ENCODE results near the gene ALOXE3.
A peak's percentile ranks its signal among the peaks of the same experiment; 100 is the strongest.

ALOXE3 gene

GRCh38 chr17:8153957-8154607, 35.8 kb upstream of the ALOXE3 start:
- Histone ChIP-seq H3K9me3 (ENCODE audit: control insufficient read depth in 1 of 2, low read length in 2 of 2) (no peaks in the 10 kb centered on the region), H3K27me3 (ENCODE audit: control insufficient read depth in 1 of 2, insufficient read depth in 2 of 2, low read length in 2 of 2) (no peaks in the 10 kb centered on the region), H3K4me1 (ENCODE audit: control insufficient read depth in 1 of 2, insufficient read depth in 2 of 2, low read length in 2 of 2) (peaks cover 44 to 56% of the 10 kb centered on the region in 2 donors), H3K36me3 (ENCODE audit: control insufficient read depth in 1 of 2, insufficient read depth in 2 of 2, low read length in 2 of 2) (peaks cover 14 to 15% of the 10 kb centered on the region in 2 donors), H3K27ac (ENCODE audit: low read depth, low read length) (peak overlapping the region; percentile 98), H3K4me3 (ENCODE audit: low read depth in 1 of 2, low read length in 2 of 2) (peak overlapping the region; percentile 81 to 96), H3K9ac (ENCODE audit: low read depth in 1 of 2, low read length in 2 of 2) (peak overlapping the region; percentile 100)

GRCh38 chr17:8153525-8153956, 35.2 kb upstream of the ALOXE3 start:
- Histone ChIP-seq H3K9me3 (ENCODE audit: control insufficient read depth in 1 of 2, low read length in 2 of 2) (no peaks in the 10 kb centered on the region), H3K9ac (ENCODE audit: low read depth in 1 of 2, low read length in 2 of 2) (peak overlapping the region; percentile 99 to 100), H3K4me3 (ENCODE audit: low read depth in 1 of 2, low read length in 2 of 2) (peak overlapping the region; percentile 68 to 82), H3K27me3 (ENCODE audit: control insufficient read depth in 1 of 2, insufficient read depth in 2 of 2, low read length in 2 of 2) (no peaks in the 10 kb centered on the region), H3K4me1 (ENCODE audit: control insufficient read depth in 1 of 2, insufficient read depth in 2 of 2, low read length in 2 of 2) (peaks cover 43 to 55% of the 10 kb centered on the region in 2 donors), H3K27ac (ENCODE audit: low read depth, low read length) (peak overlapping the region; percentile 98), H3K36me3 (ENCODE audit: control insufficient read depth in 1 of 2, insufficient read depth in 2 of 2, low read length in 2 of 2) (peaks cover 17 to 18% of the 10 kb centered on the region in 2 donors)

GRCh38 chr17:8153031-8153451, 34.7 kb upstream of the ALOXE3 start:
- Histone ChIP-seq H3K4me1 (ENCODE audit: control insufficient read depth in 1 of 2, insufficient read depth in 2 of 2, low read length in 2 of 2) (peaks cover 41 to 52% of the 10 kb centered on the region in 2 donors), H3K36me3 (ENCODE audit: control insufficient read depth in 1 of 2, insufficient read depth in 2 of 2, low read length in 2 of 2) (peaks cover 22 to 23% of the 10 kb centered on the region in 2 donors), H3K4me3 (ENCODE audit: low read depth in 1 of 2, low read length in 2 of 2) (peak overlapping the region; percentile 53 to 82), H3K27ac (ENCODE audit: low read depth, low read length) (peak overlapping the region; percentile 98), H3K9ac (ENCODE audit: low read depth in 1 of 2, low read length in 2 of 2) (peak overlapping the region; percentile 99 to 100), H3K27me3 (ENCODE audit: control insufficient read depth in 1 of 2, insufficient read depth in 2 of 2, low read length in 2 of 2) (no peaks in the 10 kb centered on the region), H3K9me3 (ENCODE audit: control insufficient read depth in 1 of 2, low read length in 2 of 2) (no peaks in the 10 kb centered on the region)

GRCh38 chr17:8152112-8152775, 33.9 kb upstream of the ALOXE3 start, which contains the start of gene PER1:
PER1 (minus strand) TSS chr17:8152404; CDS start chr17:8150706, 1,698 bp downstream.
- peaks cover 29 to 31% of the 10 kb centered on the region in 2 donors for H3K36me3 ChIP-seq (ENCODE audit: control insufficient read depth in 1 of 2, insufficient read depth in 2 of 2, low read length in 2 of 2)
- H3K4me1 ChIP-seq (ENCODE audit: control insufficient read depth in 1 of 2, insufficient read depth in 2 of 2, low read length in 2 of 2): peaks cover 41 to 52% of the 10 kb centered on the region in 2 donors
- H3K27ac ChIP-seq (ENCODE audit: low read depth, low read length): peak within 1 kb of the TSS; percentile 98
- H3K9ac ChIP-seq (ENCODE audit: low read depth in 1 of 2, low read length in 2 of 2): peak within 1 kb of the TSS; percentile 99 to 100
- H3K27me3 ChIP-seq (ENCODE audit: control insufficient read depth in 1 of 2, insufficient read depth in 2 of 2, low read length in 2 of 2): no peaks in the 10 kb centered on the region
- H3K9me3 ChIP-seq (ENCODE audit: control insufficient read depth in 1 of 2, low read length in 2 of 2): no peaks in the 10 kb centered on the region
- peak within 1 kb of the TSS; percentile 82 to 87 for H3K4me3 ChIP-seq (ENCODE audit: low read depth in 1 of 2, low read length in 2 of 2)

GRCh38 chr17:8151641-8152111, 33.4 kb upstream of the ALOXE3 start:
- peaks cover 33 to 37% of the 10 kb centered on the region in 2 donors for H3K36me3 ChIP-seq (ENCODE audit: control insufficient read depth in 1 of 2, insufficient read depth in 2 of 2, low read length in 2 of 2)
- peak overlapping the region; percentile 99 to 100 for H3K9ac ChIP-seq (ENCODE audit: low read depth in 1 of 2, low read length in 2 of 2)
- no peaks in the 10 kb centered on the region for H3K9me3 ChIP-seq (ENCODE audit: control insufficient read depth in 1 of 2, low read length in 2 of 2)
- peaks cover 41 to 46% of the 10 kb centered on the region in 2 donors for H3K4me1 ChIP-seq (ENCODE audit: control insufficient read depth in 1 of 2, insufficient read depth in 2 of 2, low read length in 2 of 2)
- H3K4me3 ChIP-seq (ENCODE audit: low read depth in 1 of 2, low read length in 2 of 2): peak overlapping the region; percentile 82 to 87
- H3K27ac ChIP-seq (ENCODE audit: low read depth, low read length): peak overlapping the region; percentile 98
- H3K27me3 ChIP-seq (ENCODE audit: control insufficient read depth in 1 of 2, insufficient read depth in 2 of 2, low read length in 2 of 2): no peaks in the 10 kb centered on the region

GRCh38 chr17:8151120-8151640, 32.9 kb upstream of the ALOXE3 start:
- Histone ChIP-seq H3K4me1 (ENCODE audit: control insufficient read depth in 1 of 2, insufficient read depth in 2 of 2, low read length in 2 of 2) (peaks cover 41 to 46% of the 10 kb centered on the region in 2 donors), H3K4me3 (ENCODE audit: low read depth in 1 of 2, low read length in 2 of 2) (peak overlapping the region; percentile 82 to 87), H3K9ac (ENCODE audit: low read depth in 1 of 2, low read length in 2 of 2) (peak overlapping the region; percentile 99 to 100), H3K27ac (ENCODE audit: low read depth, low read length) (peak overlapping the region; percentile 98), H3K9me3 (ENCODE audit: control insufficient read depth in 1 of 2, low read length in 2 of 2) (no peaks in the 10 kb centered on the region), H3K36me3 (ENCODE audit: control insufficient read depth in 1 of 2, insufficient read depth in 2 of 2, low read length in 2 of 2) (peaks cover 38 to 42% of the 10 kb centered on the region in 2 donors), H3K27me3 (ENCODE audit: control insufficient read depth in 1 of 2, insufficient read depth in 2 of 2, low read length in 2 of 2) (no peaks in the 10 kb centered on the region)

- Histone ChIP-seq H3K9ac (ENCODE audit: low read depth in 1 of 2, low read length in 2 of 2) (peak overlapping the region; percentile 59 to 100), H3K36me3 (ENCODE audit: control insufficient read depth in 1 of 2, insufficient read depth in 2 of 2, low read length in 2 of 2) (peaks cover 45 to 49% of the 10 kb centered on the region in 2 donors)
Observed at GRCh38 chr17:8150194-8151119, 32.1 kb upstream of the ALOXE3 start.

GRCh38 chr17:8149419-8150193, 31.3 kb upstream of the ALOXE3 start:
- Histone ChIP-seq H3K27me3 (ENCODE audit: control insufficient read depth in 1 of 2, insufficient read depth in 2 of 2, low read length in 2 of 2) (no peaks in the 10 kb centered on the region), H3K4me3 (ENCODE audit: low read depth in 1 of 2, low read length in 2 of 2) (no peak overlapping the region), H3K36me3 (ENCODE audit: control insufficient read depth in 1 of 2, insufficient read depth in 2 of 2, low read length in 2 of 2) (peaks cover 46 to 53% of the 10 kb centered on the region in 2 donors), H3K9me3 (ENCODE audit: control insufficient read depth in 1 of 2, low read length in 2 of 2) (no peaks in the 10 kb centered on the region), H3K9ac (ENCODE audit: low read depth in 1 of 2, low read length in 2 of 2) (no peak overlapping the region), H3K27ac (ENCODE audit: low read depth, low read length) (no peak overlapping the region), H3K4me1 (ENCODE audit: control insufficient read depth in 1 of 2, insufficient read depth in 2 of 2, low read length in 2 of 2) (peaks cover 31 to 33% of the 10 kb centered on the region in 2 donors)

More at GRCh38 chr17:8150194-8151119, 32.1 kb upstream of the ALOXE3 start:
- Histone ChIP-seq H3K9me3 (ENCODE audit: control insufficient read depth in 1 of 2, low read length in 2 of 2) (no peaks in the 10 kb centered on the region), H3K27ac (ENCODE audit: low read depth, low read length) (peak overlapping the region; percentile 98), H3K4me1 (ENCODE audit: control insufficient read depth in 1 of 2, insufficient read depth in 2 of 2, low read length in 2 of 2) (peaks cover 39 to 42% of the 10 kb centered on the region in 2 donors), H3K4me3 (ENCODE audit: low read depth in 1 of 2, low read length in 2 of 2) (peak overlapping the region; percentile 82 to 87), H3K27me3 (ENCODE audit: control insufficient read depth in 1 of 2, insufficient read depth in 2 of 2, low read length in 2 of 2) (no peaks in the 10 kb centered on the region)

- Histone ChIP-seq H3K9ac (ENCODE audit: low read depth in 1 of 2, low read length in 2 of 2) (no peak overlapping the region), H3K4me3 (ENCODE audit: low read depth in 1 of 2, low read length in 2 of 2) (no peak overlapping the region), H3K9me3 (ENCODE audit: control insufficient read depth in 1 of 2, low read length in 2 of 2) (no peaks in the 10 kb centered on the region), H3K4me1 (ENCODE audit: control insufficient read depth in 1 of 2, insufficient read depth in 2 of 2, low read length in 2 of 2) (peaks cover 23 to 26% of the 10 kb centered on the region in 2 donors), H3K36me3 (ENCODE audit: control insufficient read depth in 1 of 2, insufficient read depth in 2 of 2, low read length in 2 of 2) (peaks cover 55 to 63% of the 10 kb centered on the region in 2 donors), H3K27me3 (ENCODE audit: control insufficient read depth in 1 of 2, insufficient read depth in 2 of 2, low read length in 2 of 2) (no peaks in the 10 kb centered on the region), H3K27ac (ENCODE audit: low read depth, low read length) (no peak overlapping the region)
Observed at GRCh38 chr17:8148560-8148959, 30.2 kb upstream of the ALOXE3 start.

Measured in duodenal mucosa (tissue), 2 donors.